Epithelial cell of proximal tubule (primary cell): ENCODE data around the gene DPYD. TPM values are rescaled to one million over a fixed set of nuclear protein-coding genes. Genes with fewer than 3 reads are reported as not detected.

Experiments used
- DNase-seq: peaks from one replicate; pipeline ENCODE4 v3.0.0-alpha.2; 2011; ENCODE audit warnings: low read depth
- H3K4me3 ChIP-seq: 2 replicates; pipeline ENCODE4 v1.5.1; 2011; ENCODE audit warnings: low read depth, mild to moderate bottlenecking, low read length
- CTCF ChIP-seq: conservative IDR thresholded peaks from 2 replicates; pipeline ENCODE4 v1.5.1; 2012; ENCODE audit warnings: low read depth, mild to moderate bottlenecking, low read length
- total RNA-seq: library from RNA; depleted of rRNA; stranded (reverse); fragments of >200 nt; gene quantifications from 2 replicates; pipeline ENCODE4 v1.2.3, GENCODE V29; 2015

The DPYD gene
- total RNA-seq, 1 donor from 2014 or later = 5.1 TPM

- no peak for TF ChIP-seq CTCF
- no peak overlapping the region for H3K4me3 ChIP-seq
- DNase-seq = no peak
Measured at GRCh38 chr1:97078872-97079271, 842.0 kb downstream of the DPYD start.

- TF ChIP-seq CTCF = no peak
- DNase-seq = no peak
- H3K4me3 ChIP-seq = no peak overlapping the region
Measured at GRCh38 chr1:97077221-97077620, 843.6 kb downstream of the DPYD start.

- H3K4me3 ChIP-seq = no peak overlapping the region
- TF ChIP-seq CTCF = no peak
- no peak for DNase-seq
Measured at GRCh38 chr1:97074771-97075170, 846.1 kb downstream of the DPYD start.

- no peak overlapping the region for H3K4me3 ChIP-seq
- no peak for TF ChIP-seq CTCF
- DNase-seq = no peak
Measured at GRCh38 chr1:97073936-97074335, 846.9 kb downstream of the DPYD start.

GRCh38 chr1:97073169-97073568 is 847.7 kb downstream of the DPYD start:
- TF ChIP-seq CTCF = no peak
- H3K4me3 ChIP-seq = no peak overlapping the region
- DNase-seq = no peak

- no peak overlapping the region for H3K4me3 ChIP-seq
- TF ChIP-seq CTCF = no peak
- DNase-seq = no peak
Measured at GRCh38 chr1:97071173-97071572, 849.7 kb downstream of the DPYD start.

- no peak overlapping the region for H3K4me3 ChIP-seq
- DNase-seq = no peak
- no peak for TF ChIP-seq CTCF
Measured at GRCh38 chr1:97070376-97070775, 850.5 kb downstream of the DPYD start.
